Measurements from ENCODE around the gene RPL22.

- TF ChIP-seq POLR2AphosphoS5 (IDR thresholded peaks at IDR 0.05; ENCODE audit: low read depth, low read length) (no peak), SIN3A (IDR thresholded peaks at IDR 0.05; ENCODE audit: borderline replicate concordance, insufficient read depth, low read length) (no peak)
These were observed 56.0 kb downstream of the RPL22 start for GRCh38 chr1:6143395-6143794.

Measured in PFSK-1 (cell line).